ENCODE results near the gene COX6A1.

GRCh38 chr12:120472521-120472920 is 34.6 kb downstream of the COX6A1 start:
- TF ChIP-seq, protein P1, sequence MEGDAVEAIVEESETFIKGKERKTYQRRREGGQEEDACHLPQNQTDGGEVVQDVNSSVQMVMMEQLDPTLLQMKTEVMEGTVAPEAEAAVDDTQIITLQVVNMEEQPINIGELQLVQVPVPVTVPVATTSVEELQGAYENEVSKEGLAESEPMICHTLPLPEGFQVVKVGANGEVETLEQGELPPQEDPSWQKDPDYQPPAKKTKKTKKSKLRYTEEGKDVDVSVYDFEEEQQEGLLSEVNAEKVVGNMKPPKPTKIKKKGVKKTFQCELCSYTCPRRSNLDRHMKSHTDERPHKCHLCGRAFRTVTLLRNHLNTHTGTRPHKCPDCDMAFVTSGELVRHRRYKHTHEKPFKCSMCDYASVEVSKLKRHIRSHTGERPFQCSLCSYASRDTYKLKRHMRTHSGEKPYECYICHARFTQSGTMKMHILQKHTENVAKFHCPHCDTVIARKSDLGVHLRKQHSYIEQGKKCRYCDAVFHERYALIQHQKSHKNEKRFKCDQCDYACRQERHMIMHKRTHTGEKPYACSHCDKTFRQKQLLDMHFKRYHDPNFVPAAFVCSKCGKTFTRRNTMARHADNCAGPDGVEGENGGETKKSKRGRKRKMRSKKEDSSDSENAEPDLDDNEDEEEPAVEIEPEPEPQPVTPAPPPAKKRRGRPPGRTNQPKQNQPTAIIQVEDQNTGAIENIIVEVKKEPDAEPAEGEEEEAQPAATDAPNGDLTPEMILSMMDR (IDR thresholded peaks at IDR 0.05 in 2 of 3, conservative IDR thresholded peaks at IDR 0.05 in 1 of 3; ENCODE audit: borderline replicate concordance in 1 of 3, insufficient read depth in 1 of 3, low read depth in 2 of 3, low read length in 2 of 3) = no peak
- TF ChIP-seq CEBPB (IDR thresholded peaks at IDR 0.05; ENCODE audit: low read depth) (no peak), SIN3A (IDR thresholded peaks at IDR 0.05; ENCODE audit: low read depth) (no peak)

All from HCT116 (cell line).